GM21786 (cell line): ENCODE results near the gene R3HDM4.
"Not testable (repeated sequence)": the region's sequence is repeated elsewhere in the genome, so short reads cannot be mapped to it uniquely, and the experiment has no call there.

Experiments
- ATAC-seq: cut with Tn5 transposase; IDR thresholded peaks from one replicate; pipeline ENCODE4 v1.9.1; 2021; ENCODE audit not compliant: unreplicated experiment

The R3HDM4 gene

DNA sequence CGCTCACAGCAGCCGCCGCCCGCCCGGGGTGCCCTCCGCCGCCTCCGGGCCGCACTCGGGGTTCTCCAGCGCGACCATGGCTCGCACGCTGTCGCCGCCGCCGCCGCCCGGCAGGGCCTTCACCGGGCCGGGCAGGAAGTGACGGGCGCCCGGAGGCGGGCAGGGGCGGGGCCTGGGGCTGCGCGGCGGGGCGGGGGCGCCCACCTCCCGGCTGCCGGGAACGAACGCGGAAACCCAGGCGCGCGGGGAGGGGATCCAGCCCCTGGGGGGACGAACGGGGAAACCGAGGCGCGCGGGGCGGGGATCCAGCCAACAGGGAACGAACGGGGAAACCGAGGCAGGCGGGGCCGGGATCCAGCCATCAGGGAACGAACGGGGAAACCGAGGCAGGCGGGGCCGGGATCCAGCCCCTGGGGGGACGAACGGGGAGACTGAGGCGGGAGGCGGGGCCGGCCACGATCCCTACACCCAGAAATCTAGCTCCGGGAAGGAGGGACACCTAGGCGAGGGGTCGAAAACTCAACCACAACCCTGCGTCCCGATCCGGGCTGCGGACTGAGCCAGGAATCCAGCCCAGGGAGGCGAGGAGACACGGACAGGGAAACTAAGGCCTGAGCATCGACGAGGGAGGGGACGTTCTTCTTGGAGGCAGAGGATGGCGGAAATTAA is at the start of gene R3HDM4:
R3HDM4 (minus strand) TSS at position 140 of the 669 bp plus-strand sequence; CDS start at position 78, 62 bp downstream.
- no peak for ATAC-seq

- ATAC-seq: no peak
Measured at GRCh38 chr19:961866-962620, 49.0 kb upstream of the R3HDM4 start.

- ATAC-seq: no peak
Measured at GRCh38 chr19:960601-960938, 47.6 kb upstream of the R3HDM4 start.

DNA sequence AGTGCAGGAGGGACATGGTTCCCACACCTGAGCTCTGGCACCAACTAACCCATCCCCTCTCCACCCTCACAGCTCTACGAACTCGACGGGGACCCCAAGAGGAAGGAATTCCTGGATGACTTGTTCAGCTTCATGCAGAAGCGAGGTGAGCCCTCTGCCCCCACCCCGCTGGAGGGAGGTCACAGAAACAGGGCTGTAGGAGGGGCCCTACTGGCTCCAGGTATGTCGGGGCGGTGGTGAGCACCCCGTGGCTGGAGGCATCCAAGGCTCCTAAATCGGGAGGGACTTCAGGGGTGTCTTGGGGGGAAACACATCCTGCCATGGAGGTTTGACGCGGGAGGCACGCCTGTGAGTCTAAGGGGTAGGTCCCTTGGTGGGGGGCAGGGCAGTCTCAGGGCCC is 47.0 kb upstream of the R3HDM4 start:
- no peak for ATAC-seq

DNA sequence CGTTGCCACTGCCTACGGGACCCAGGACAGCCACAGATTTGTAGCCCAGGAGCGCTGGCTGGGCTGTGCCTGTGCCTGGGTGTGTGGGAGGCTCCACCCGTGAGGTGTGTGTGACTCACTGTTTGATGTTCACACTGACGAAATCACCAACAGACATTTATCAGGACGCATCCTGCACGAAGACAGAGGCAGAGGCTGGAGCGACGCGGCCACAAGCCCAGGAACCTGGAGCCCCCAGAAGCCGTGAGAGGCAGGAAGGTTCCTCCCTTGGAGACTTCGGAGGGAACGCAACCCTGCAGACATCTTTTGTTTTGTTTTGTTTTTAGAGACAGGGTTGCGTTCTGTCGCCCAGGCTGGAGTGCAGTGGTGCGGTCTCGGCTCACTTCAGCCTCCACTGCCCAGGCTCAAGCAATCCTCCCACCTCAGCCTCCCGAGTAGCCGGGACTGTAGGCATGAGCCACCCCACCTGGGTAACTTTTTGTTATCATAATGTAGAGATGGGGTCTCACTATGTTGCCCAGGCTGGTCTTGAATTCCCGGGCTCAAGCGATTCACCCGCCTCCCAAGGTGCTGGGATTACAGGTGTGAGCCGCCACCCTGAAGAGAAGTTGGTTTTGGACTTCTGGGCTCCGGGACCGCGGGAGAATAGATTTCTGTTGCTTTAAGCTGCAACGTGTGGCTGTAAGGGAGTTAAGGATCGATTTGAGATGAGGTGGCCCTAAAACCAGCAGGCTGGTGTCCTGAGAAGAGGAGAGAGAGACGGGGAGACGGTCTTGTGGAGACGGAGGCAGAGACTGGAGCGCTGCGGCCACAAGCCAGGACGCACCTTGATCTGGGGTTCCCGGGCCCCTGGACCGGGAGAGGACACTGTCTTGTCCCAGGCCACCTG is 46.2 kb upstream of the R3HDM4 start:
- ATAC-seq: no peak

DNA sequence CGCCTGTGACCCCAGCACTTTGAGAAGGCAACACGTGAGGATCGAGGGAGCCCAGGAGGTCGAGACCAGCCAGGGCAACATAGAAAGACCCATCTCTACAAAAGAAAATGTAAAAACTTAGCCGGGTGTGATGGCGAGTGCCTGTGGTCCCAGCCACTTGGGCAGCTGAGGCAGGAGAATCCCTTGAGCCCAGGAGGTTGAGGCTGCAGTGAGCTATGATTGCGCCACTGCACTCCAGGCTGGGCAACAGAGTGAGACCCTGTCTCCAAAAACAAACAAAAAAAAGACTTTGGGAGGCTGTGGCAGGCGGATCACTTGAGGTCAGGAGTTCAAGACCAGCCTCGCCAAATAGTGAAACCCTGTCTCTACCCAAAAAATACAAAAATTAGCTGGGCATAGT is 44.6 kb upstream of the R3HDM4 start:
- not testable (repeated sequence) for ATAC-seq

DNA sequence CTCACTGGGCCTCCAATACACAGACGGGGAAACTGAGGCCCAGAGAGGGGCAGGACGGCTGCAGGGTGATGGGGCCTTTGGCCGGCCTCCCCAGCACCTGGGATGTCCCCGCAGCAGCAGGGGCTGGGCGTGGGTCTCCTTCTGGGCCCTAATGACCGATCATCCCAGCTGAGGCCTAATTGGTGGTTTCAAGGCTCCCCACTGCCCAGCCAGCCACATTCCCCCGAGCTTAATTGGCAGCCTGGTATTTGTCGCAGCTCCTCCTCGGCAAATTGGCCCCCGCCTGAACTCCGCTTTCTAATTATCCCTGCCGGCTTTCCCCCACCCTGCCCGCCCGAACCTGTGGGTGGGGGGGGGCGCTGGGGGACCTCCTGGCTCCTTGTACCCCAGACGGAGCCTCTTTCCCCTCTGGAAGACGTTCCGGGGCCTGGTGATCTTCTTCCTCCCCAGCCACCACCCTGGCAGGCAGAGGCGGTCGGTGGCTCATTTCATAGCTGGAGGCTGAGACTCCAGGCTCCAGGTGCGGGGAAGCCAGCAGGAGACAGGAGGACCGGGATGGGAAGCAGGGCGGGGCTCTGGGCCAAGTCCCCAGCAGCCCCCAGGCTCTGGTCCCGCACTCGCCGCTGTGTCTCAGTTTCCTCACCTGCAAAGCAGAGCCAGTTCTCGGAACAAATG is 43.9 kb upstream of the R3HDM4 start:
- no peak for ATAC-seq

GRCh38 chr19:955803-956765 is 43.1 kb upstream of the R3HDM4 start:
- ATAC-seq: no peak

GRCh38 chr19:954672-955494 is 41.9 kb upstream of the R3HDM4 start:
- peak; percentile 57 for ATAC-seq

DNA sequence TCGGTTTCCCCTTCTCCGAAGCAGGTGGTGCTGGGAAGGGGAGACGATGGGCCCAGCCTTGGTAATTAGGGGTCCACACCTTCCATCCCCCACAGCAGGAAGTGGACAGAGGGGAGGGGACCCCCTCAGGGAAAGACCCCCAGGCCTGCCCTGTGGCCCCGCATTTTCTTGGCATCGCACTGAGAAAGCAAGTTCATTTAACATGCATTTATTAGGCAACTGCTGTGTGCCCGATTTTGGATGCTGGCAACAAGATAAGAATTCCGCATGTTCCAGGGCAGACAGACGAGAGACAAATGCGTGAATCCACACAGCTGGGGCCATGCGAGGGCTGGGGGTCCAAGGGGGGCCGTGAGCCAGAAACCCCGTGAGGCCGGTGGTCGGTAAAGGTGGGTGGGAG is 41.3 kb upstream of the R3HDM4 start:
- no peak for ATAC-seq

DNA sequence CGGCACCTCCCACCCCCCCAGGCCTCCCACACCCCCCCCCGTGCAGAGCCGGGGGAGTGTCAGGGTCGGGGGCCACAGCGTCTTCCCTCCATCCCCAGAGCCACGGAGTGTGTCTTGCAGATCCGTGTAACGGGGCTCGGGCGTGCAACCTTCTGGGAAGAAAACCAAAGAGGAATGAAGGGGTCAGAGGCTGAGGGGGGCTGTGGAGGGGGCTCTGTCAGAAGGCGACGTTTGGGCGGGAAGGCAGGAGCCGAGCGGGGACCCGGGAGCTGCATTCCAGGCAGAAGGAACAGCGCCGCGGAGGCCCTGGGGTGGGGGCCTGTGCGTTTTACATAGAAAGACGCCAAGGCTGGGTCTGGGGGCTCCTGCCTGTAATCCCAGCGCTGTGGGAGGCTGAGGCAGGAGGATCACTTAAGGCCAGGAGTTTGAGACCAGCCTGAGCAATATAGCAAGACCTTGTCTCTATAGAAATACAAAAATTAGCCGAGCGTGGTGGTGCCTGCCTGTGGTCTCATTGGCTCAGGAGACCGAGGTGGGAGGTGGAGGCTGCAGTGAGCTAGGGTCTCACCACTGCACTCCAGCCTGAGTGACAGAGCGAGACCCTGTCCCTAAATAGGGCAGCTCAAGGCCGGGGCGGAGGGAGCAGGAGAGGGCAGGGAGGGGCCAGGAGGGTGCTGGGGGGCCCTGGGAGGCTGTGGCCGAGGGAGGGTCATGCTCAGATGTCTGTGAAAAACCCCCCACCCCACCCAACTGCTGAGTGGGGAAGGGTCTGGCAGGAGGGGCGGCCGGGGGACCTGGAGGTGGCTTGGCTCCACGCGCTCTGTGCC is 40.6 kb upstream of the R3HDM4 start:
- ATAC-seq: no peak

DNA sequence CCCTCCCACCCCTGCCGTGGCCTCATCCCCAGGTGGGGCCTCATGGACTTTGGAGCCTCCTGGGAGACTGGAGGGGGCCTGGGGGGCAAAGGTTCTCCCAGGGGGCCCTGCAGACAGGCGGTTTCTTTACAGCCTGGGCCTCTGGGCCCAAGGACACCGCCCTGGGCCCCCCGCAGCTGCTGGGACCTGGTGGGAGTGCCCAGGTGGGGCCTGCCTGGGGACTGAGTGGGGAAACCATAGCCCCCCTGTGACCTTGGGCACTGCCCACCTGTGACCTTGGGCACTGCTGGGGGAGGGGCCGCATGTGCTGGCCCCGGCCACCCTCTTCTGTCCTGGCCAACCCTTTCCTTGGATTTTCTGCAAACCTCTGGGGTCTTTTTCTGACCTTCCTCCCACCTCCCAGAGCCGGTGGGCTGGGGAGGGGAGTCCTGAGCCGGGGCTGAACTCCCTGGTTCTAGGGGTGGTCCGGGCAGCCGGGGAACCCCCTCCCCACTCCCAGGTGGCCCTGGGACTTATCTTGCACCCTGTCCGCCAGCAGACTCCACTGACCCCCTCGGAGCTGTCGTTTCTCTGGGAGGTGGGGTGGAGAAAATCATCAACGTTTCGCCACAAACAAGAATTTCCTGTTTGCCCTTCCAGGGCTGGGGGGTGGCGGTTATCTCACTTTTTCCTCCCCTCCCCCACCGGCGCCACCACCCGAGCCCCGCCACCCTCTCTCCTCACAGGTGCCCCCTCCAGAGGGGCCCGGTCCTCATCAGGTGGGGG is 39.8 kb upstream of the R3HDM4 start:
- ATAC-seq: no peak

DNA sequence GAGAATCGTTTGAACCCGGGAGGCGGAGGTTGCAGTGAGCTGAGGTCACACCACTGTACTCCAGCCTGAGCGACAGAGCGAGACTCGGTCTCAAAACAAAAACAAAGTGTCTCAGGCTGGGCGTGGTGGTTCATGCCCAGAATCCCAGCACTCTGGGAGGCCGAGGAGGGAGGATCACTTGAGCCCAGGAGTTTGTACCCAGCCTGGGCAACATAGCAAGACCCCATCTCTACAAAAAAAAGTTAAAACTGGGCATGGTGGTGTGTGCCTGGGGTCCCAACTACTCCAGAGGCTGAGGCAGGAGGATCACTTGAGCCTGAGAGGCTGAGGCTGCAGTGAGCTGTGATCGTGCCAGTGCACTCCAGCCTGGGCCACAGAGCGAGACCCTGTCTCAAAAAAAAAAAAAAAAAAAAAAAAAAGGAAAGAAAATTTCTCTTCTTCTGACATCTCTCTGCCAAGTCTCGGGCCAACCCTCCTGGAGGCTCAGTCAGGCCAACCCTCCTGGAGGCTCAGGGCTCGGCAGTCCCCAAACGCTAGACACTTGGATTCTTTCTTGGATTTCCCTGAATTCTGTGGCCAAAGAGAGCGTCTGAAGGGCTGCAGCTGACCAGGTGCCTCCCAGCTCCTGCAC is 39.1 kb upstream of the R3HDM4 start:
- no peak for ATAC-seq

DNA sequence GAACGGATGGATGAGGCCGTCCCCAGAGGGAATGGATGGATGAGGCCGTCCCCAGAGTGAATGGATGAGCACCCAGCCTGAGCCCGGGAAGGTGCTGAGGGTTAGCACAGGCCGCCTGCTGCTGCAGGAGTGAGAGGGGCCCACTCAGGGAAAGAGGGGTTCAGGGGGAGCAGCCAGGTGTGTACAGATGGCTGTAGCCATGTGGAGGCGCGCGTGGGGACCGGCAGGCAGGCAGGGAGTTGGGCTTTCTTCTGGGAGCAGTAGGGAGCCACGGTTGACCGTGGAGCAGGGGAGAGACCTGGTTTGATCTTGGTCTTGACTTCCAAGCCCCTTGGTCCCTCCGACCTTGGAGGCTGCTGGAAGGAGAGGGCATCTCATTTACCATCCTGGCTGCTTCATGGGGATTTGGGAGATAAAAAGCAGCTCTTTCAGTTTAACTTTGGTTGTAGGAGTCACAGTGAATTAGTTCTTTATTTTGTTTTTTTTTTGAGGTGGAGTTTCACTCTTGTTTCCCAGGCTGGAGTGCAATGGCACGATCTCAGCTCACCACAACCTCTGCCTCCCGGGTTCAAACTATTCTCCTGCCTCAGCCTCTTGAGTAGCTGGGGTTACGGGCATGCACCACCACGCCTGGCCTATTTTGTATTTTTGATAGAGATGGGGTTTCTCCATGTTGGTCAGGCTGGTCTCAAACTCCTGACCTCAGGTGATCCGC is 37.5 kb upstream of the R3HDM4 start:
- no peak for ATAC-seq

DNA sequence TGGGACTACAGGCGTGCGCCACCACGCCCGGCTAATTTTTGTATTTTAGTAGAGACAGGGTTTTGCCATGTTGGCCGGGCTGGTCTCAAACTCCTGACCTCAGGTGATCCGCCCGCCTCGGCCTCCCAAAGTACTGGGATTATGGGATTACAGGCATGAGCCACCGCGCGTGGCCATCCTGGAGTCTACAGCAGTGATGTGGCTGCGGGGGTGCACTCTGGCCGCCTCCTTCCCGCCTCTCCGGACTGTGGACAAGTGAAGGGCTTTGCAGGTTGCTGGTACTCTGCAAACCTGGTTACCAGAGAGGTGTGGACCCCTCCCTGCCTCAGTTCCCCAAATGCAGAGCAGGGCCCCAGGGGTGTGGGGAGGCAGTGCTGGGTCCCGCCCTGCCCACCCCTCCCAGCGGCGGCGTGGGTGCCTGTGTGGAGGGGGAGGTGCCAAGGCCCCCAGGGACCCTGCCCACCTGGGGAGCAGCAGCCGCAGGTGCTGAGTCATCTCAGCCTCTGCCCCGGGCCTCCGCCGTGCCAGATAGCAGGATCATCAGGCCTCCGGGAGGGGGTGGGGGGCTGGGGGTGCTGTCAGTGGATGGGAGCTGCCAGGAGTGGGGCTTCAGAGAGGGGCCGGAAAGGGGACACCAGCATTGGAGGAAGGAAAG is 36.0 kb upstream of the R3HDM4 start:
- ATAC-seq: no peak
